HL-60 (cell line): Measurements from ENCODE around the gene PRR18.

ENCODE experiments used
- CTCF ChIP-seq: IDR thresholded peaks from one replicate; pipeline ENCODE4 v1.5.1; 2011; ENCODE audit warnings: low read length, control low read depth, inconsistent platforms; ENCODE audit not compliant: insufficient read depth
- GABPA ChIP-seq: IDR thresholded peaks from 2 replicates; pipeline ENCODE4 v1.6.1; 2012; ENCODE audit warnings: low read depth
- POLR2AphosphoS5 ChIP-seq: IDR thresholded peaks from 2 replicates; pipeline ENCODE4 v1.6.1; 2012; ENCODE audit warnings: low read depth
- REST ChIP-seq: IDR thresholded peaks from 2 replicates; pipeline ENCODE4 v1.6.1; 2012; ENCODE audit warnings: low read depth; ENCODE audit not compliant: insufficient replicate concordance

GRCh38 chr6:166293731-166294584, 14.2 kb downstream of the PRR18 start:
- TF ChIP-seq CTCF, result no peak
- no peak for TF ChIP-seq REST
- no peak for TF ChIP-seq GABPA
- TF ChIP-seq POLR2AphosphoS5, result no peak
